AG10803 (cell line): ENCODE data around the gene MRPS10.

ENCODE experiments used
- DNase-seq: peaks from one replicate; pipeline ENCODE4 v3.0.0; 2010; ENCODE audit warnings: low read depth
- H3K4me3 ChIP-seq: 2 replicates; pipeline ENCODE4 v1.5.1; 2011; ENCODE audit warnings: mild to moderate bottlenecking, low read length, control low read depth
- TF ChIP-seq, protein P1 (sequence below): conservative IDR thresholded peaks from 2 replicates; pipeline ENCODE4 v1.5.1; 2011; ENCODE audit warnings: mild to moderate bottlenecking, low read length, control low read depth, inconsistent platforms

MRPS10 gene

DNA sequence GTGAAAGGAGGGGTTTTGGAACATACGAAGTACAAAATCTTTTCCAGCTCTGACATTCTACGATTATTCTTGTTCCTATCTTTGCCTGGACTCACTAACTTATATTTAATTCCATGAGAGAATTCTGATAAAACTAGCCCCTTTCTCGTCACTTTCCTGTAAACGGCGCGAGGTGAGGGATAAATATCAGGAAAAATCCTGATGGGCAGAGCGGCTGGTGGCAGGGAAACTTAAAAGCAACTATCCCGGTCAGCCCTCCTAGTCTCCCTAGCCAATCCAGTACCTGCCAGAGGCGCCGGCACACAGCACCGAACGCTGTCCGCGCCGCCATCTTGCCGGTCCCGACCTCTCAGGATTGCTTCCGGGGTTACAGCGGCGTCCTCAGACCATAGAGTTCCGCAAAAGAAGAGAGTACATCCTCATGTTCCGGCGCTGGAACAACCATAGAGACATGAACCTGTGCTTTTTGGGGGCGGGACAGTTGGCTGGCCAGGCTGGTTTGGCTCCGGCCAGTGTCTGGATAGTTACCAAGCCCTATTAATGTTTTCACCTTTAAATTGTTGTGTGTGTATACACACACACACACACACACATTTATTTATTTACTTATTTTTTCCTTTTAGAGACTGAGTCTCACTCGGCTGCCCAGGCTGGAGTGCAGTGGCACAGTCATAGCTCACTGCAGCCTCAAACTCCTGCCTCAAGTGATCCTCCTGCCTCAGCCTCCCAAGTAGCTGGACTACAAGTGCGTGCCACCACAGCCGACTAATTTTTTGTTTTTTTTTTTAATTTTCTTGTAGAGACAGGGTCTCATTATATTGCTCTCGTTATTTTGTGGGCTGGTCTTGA, at the start of gene MRPS10:
TSS of gene MRPS10 (minus strand) at position 343 of the 849 bp plus-strand sequence. CDS start at position 331, 12 bp downstream.
- peak; percentile 97 for DNase-seq
- peak within 1 kb of the TSS; percentile 95 for H3K4me3 ChIP-seq
- TF ChIP-seq, protein P1, sequence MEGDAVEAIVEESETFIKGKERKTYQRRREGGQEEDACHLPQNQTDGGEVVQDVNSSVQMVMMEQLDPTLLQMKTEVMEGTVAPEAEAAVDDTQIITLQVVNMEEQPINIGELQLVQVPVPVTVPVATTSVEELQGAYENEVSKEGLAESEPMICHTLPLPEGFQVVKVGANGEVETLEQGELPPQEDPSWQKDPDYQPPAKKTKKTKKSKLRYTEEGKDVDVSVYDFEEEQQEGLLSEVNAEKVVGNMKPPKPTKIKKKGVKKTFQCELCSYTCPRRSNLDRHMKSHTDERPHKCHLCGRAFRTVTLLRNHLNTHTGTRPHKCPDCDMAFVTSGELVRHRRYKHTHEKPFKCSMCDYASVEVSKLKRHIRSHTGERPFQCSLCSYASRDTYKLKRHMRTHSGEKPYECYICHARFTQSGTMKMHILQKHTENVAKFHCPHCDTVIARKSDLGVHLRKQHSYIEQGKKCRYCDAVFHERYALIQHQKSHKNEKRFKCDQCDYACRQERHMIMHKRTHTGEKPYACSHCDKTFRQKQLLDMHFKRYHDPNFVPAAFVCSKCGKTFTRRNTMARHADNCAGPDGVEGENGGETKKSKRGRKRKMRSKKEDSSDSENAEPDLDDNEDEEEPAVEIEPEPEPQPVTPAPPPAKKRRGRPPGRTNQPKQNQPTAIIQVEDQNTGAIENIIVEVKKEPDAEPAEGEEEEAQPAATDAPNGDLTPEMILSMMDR: no peak

DNA sequence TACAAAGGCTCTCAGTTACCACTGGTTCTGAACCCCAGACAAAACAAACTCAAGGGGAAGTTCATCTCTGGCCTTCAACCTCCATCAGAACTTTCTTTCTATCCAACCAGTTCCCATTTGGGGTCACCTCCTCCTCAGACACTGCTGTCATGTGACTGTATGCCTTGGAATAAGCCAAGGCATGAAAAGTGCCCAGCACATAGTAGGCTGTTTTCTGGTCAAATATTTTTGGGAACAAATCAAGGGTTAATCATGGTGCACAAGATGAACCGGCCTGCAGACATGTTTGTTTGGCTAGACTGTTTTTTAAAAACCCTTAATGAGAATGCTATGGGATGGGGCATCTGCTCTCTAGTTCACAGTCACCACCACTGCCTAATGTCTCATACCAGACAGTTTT, 48.9 kb upstream of the MRPS10 start:
- TF ChIP-seq, protein P1: no peak
- H3K4me3 ChIP-seq: no peak overlapping the region
- no peak for DNase-seq

DNA sequence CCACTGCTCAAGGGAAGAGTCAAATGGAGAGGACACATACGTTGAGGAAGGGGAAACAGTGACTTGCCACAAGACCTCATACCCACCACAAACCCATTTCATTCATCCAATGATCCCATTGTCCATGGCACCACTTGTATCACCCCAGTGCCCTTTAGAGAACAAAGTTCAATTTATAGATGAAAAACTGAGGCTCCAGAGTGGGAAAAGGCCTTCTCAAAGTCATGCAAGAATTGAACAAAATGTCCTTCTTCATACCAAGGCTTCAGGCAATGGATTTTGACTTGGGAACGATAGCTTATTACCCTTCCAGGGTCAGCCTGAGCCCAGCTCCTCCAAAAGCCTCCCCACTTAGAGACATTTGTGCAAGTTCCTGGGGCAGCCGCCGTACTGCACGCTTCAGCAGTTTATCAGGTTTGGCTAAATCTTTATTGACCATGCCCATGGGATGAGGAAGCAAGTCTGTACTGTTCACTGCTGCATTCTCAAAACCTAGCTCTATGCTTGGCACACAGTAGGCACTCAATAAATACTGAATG, 47.3 kb upstream of the MRPS10 start:
- TF ChIP-seq, protein P1: no peak
- no peak for DNase-seq
- no peak overlapping the region for H3K4me3 ChIP-seq

DNA sequence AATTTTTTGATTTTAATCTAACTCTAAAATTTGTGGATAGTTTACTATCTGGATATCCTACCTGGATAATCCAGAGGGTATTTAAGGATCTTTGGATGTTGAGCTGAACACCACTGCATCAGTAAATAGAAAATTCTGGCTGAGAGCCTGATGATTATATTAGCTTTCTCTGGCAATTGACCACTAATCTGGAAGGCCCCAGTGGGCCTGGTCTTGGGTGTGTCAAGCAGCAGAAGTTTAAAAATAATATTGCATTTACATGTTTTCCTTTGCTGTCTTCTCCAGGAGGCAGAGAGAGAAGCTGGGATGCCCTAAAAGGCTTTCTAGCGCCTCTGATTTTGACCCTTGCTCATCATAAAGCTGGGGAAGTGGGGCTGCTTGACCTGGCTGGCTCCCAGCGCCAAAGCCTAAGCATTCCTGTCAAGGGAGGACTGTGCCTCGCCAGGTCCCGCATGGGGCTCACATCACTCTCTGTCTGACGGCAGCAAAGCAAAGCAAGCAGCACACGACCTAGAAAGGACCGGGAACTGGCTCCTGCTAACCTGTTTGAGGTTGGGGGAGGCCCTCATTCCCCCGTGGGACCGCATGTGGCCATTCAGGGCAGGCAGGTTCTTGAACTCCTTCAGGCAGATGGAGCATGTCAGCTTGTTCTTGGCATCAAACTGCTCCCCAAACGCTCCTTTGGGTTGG, 46.6 kb upstream of the MRPS10 start:
- no peak for DNase-seq
- no peak overlapping the region for H3K4me3 ChIP-seq
- TF ChIP-seq, protein P1: no peak

DNA sequence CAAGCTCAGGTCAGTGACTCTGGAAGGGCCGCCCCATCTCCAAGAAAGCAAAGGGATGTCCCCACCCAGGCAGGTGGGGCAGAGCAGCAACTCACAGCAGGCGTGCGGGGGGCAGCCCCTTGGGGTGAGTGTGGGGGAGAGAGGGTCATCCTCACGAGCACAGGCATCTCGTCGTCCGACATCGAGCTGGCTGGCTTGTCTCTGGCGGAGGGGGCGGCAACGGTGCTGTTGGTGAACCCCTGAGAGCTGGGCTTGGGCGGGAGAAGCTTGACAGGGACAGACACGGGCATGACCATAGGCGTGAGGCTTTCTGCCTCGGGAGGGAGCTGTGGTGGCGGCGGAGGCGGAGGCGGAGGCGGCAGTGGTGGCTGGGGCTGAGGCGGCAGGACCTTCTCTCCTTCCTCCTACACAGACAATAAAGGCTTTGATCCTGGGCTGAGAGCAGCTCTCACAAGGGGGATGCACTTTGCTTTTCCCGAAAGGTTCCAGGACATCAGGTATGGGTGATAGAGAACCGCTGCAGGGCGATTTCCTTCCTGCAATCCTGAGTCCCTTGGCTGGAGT, 45.6 kb upstream of the MRPS10 start:
- no peak for DNase-seq
- TF ChIP-seq, protein P1: no peak
- H3K4me3 ChIP-seq: no peak overlapping the region

DNA sequence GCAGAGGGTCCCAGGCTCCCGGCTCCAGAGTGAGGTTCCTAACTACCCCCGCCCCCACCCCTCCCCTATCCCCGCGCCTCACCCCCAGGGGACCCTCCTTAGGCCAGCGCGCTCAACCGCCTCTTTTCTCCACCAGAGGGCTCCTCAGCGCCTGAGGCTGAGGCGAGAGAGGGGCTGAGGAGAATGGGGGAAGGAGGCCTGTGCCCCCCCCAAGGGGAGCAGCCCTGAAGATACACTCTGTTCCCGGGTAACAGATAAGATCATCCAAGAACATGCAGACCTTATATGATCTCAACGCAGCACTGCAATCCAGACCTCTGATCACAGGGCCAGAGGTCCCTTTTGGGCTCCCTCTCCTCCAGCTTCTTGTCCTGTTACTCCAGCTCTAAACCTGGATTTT, 43.3 kb upstream of the MRPS10 start:
- TF ChIP-seq, protein P1: peak; percentile 46
- no peak overlapping the region for H3K4me3 ChIP-seq
- DNase-seq: no peak
